ENCODE measurements around the gene SIRPD.

Gene SIRPD

DNA sequence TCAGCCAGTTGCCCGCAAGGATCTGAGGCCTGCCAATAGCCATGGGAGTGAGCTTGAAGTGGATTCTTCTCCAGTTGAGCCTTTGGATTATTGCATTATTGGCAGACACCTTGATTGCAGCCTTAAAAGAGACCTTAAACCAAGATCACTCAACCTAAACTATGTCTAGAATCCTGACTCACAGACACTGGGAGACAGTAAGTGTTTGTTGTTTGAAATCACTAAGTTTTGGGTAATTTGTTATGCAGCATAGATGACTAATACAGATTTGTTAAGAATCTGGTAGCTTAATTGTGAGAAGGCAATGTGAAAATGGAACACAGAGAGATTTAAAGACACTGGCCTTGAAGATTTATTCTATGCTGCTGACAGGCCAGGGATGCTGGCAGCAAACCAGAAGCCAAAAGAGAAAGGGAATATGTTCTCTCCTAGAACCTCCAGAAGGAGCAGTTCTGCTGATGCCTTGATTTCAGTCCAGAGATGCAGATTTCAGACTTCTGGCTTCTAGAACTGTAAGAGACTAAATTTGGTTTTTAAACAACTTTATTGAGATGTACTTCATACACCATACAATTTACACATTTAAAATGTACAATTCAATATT is 17.6 kb downstream of the SIRPD start:
- Histone ChIP-seq H4K20me1 (ENCODE audit: insufficient read depth, low read length, poor library complexity, severe bottlenecking) (no peaks in the 10 kb centered on the region), H3K4me2 (ENCODE audit: low read depth, low read length, poor library complexity, severe bottlenecking) (no peak overlapping the region), H3K4me3 (ENCODE audit: low read length, poor library complexity, severe bottlenecking) (no peak overlapping the region), H2AFZ (ENCODE audit: low read length) (no peak overlapping the region), H3F3A (ENCODE audit: low read depth) (no peaks in the 10 kb centered on the region), H3K9ac (ENCODE audit: low read depth, low read length, poor library complexity, severe bottlenecking) (no peak overlapping the region), H3K9me2 (replicated peaks; ENCODE audit: low read depth, low read length) (no peaks in the 10 kb centered on the region), H3K9me3 (ENCODE audit: insufficient read depth, low read depth, low read length) (no peaks in the 10 kb centered on the region), H3K36me3 (ENCODE audit: insufficient read depth, low read length) (no peaks in the 10 kb centered on the region), H3K27me3 (ENCODE audit: insufficient read depth, low read length, poor library complexity, severe bottlenecking) (no peaks in the 10 kb centered on the region), H3K79me2 (ENCODE audit: insufficient read depth, low read length) (no peaks in the 10 kb centered on the region), H3K4me1 (ENCODE audit: insufficient read depth, low read length, poor library complexity, severe bottlenecking) (no peaks in the 10 kb centered on the region)
- TF ChIP-seq, protein P1, sequence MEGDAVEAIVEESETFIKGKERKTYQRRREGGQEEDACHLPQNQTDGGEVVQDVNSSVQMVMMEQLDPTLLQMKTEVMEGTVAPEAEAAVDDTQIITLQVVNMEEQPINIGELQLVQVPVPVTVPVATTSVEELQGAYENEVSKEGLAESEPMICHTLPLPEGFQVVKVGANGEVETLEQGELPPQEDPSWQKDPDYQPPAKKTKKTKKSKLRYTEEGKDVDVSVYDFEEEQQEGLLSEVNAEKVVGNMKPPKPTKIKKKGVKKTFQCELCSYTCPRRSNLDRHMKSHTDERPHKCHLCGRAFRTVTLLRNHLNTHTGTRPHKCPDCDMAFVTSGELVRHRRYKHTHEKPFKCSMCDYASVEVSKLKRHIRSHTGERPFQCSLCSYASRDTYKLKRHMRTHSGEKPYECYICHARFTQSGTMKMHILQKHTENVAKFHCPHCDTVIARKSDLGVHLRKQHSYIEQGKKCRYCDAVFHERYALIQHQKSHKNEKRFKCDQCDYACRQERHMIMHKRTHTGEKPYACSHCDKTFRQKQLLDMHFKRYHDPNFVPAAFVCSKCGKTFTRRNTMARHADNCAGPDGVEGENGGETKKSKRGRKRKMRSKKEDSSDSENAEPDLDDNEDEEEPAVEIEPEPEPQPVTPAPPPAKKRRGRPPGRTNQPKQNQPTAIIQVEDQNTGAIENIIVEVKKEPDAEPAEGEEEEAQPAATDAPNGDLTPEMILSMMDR (conservative IDR thresholded peaks at IDR 0.05; ENCODE audit: low read length) = no peak
- no peak for TF ChIP-seq EZH2phosphoT487 (IDR thresholded peaks at IDR 0.05; ENCODE audit: borderline replicate concordance)

GRCh38 chr20:1538655-1539054 is 18.9 kb downstream of the SIRPD start:
- H3K36me3 ChIP-seq (ENCODE audit: insufficient read depth, low read length) = no peaks in the 10 kb centered on the region
- no peaks in the 10 kb centered on the region for H3K27me3 ChIP-seq (ENCODE audit: insufficient read depth, low read length, poor library complexity, severe bottlenecking)
- H3K79me2 ChIP-seq (ENCODE audit: insufficient read depth, low read length) = no peaks in the 10 kb centered on the region
- H3K9me3 ChIP-seq (ENCODE audit: insufficient read depth, low read depth, low read length) = no peaks in the 10 kb centered on the region
- no peaks in the 10 kb centered on the region for H3F3A ChIP-seq (ENCODE audit: low read depth)
- no peak overlapping the region for H3K9ac ChIP-seq (ENCODE audit: low read depth, low read length, poor library complexity, severe bottlenecking)
- TF ChIP-seq, protein P1 (conservative IDR thresholded peaks at IDR 0.05; ENCODE audit: low read length) = no peak
- TF ChIP-seq EZH2phosphoT487 (IDR thresholded peaks at IDR 0.05; ENCODE audit: borderline replicate concordance) = no peak
- no peak overlapping the region for H3K4me2 ChIP-seq (ENCODE audit: low read depth, low read length, poor library complexity, severe bottlenecking)
- no peaks in the 10 kb centered on the region for H3K9me2 ChIP-seq (replicated peaks; ENCODE audit: low read depth, low read length)
- no peaks in the 10 kb centered on the region for H3K4me1 ChIP-seq (ENCODE audit: insufficient read depth, low read length, poor library complexity, severe bottlenecking)
- no peak overlapping the region for H2AFZ ChIP-seq (ENCODE audit: low read length)
- H4K20me1 ChIP-seq (ENCODE audit: insufficient read depth, low read length, poor library complexity, severe bottlenecking) = no peaks in the 10 kb centered on the region
- no peak overlapping the region for H3K4me3 ChIP-seq (ENCODE audit: low read length, poor library complexity, severe bottlenecking)

DNA sequence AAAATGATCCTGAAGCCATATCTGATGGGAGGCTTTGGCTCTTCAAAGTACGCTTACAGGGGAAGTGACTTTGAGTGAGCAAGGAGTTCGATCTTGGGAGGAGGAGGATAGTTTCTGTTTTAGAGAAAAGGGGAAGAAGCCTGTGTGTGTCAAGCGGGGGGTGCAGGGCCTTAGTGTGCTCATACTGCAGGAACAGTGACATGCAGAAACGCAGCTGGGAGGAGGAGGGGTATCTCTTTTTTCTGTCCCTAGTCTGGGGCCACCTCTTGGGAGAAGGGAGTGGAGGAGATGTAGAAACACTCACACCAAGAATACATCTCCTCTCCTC is 19.8 kb downstream of the SIRPD start:
- Histone ChIP-seq H3K4me2 (ENCODE audit: low read depth, low read length, poor library complexity, severe bottlenecking) (no peak overlapping the region), H3K4me3 (ENCODE audit: low read length, poor library complexity, severe bottlenecking) (no peak overlapping the region), H3K4me1 (ENCODE audit: insufficient read depth, low read length, poor library complexity, severe bottlenecking) (no peaks in the 10 kb centered on the region), H3K27me3 (ENCODE audit: insufficient read depth, low read length, poor library complexity, severe bottlenecking) (no peaks in the 10 kb centered on the region), H2AFZ (ENCODE audit: low read length) (no peak overlapping the region), H3K79me2 (ENCODE audit: insufficient read depth, low read length) (no peaks in the 10 kb centered on the region), H3K9ac (ENCODE audit: low read depth, low read length, poor library complexity, severe bottlenecking) (no peak overlapping the region), H3K36me3 (ENCODE audit: insufficient read depth, low read length) (no peaks in the 10 kb centered on the region), H3K9me2 (replicated peaks; ENCODE audit: low read depth, low read length) (no peaks in the 10 kb centered on the region), H3F3A (ENCODE audit: low read depth) (no peaks in the 10 kb centered on the region), H4K20me1 (ENCODE audit: insufficient read depth, low read length, poor library complexity, severe bottlenecking) (no peaks in the 10 kb centered on the region), H3K9me3 (ENCODE audit: insufficient read depth, low read depth, low read length) (no peaks in the 10 kb centered on the region)
- TF ChIP-seq, protein P1 (conservative IDR thresholded peaks at IDR 0.05; ENCODE audit: low read length) = no peak
- TF ChIP-seq EZH2phosphoT487 (IDR thresholded peaks at IDR 0.05; ENCODE audit: borderline replicate concordance) = no peak

Data from Loucy (cell line).